Amygdala (tissue), 56 donors: Measurements from ENCODE around the gene NKD1.

ENCODE experiments used
- DNase-seq, 56 donors: peaks; one replicate each; lab custom pipeline; 2025; lab: John Stamatoyannopoulos, UW

NKD1 gene

DNA sequence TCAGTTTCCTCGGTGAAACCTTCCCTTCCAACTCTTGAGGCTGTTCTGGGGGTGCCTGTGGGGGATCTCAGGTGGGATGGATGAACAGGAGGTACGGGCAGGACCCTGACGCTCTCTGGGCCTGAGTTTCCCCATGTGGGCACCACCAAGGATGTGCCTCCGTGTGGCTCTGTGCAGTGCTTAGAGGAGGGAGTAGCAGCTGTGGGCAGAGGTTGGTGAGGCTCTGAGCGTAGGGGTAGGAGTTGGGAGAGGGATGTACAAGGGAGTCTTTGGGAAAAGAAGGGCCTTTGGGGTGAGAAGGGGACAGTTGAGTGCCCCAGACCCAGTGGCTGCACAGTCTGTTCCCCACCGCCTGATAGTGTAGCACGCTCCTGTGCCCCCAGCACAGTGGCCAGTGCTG, 73.8 kb downstream of the NKD1 start:
- DNase-seq, result no peak

DNA sequence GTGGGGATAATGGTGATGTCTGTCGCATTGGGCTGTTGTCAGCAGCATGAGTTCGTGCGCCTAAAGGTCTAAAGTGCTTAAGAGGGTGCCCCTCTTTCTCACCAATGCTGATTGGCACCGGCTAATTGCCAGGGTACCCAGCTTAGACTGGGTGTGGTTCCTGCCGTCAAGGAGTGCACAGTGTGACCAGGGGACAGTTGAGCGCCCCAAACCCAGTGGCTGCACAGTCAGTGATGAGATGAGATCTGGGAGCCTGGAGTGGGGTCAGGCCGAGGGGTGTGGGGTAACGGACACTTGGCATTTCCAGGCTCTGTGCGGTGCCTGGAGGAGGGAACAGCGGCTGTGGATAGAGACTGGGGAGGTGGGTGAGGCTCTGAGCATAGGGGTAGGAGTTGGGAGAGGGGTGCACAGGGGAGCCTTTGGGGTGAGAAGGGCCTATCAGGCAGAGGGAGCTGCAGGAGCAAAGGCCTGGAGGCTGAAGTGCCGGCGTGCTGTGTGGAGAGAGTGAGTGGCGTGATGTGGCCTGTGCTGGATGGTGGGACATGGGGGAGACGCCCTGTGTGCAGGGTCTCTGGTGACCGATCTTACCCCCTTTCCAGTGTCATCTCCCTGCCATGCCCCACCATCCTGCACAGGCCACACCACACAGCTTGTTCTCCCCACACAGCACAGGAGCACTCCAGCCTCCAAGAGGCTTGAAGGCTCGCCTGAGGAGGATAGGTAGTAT, 74.6 kb downstream of the NKD1 start:
- no peak for DNase-seq

DNA sequence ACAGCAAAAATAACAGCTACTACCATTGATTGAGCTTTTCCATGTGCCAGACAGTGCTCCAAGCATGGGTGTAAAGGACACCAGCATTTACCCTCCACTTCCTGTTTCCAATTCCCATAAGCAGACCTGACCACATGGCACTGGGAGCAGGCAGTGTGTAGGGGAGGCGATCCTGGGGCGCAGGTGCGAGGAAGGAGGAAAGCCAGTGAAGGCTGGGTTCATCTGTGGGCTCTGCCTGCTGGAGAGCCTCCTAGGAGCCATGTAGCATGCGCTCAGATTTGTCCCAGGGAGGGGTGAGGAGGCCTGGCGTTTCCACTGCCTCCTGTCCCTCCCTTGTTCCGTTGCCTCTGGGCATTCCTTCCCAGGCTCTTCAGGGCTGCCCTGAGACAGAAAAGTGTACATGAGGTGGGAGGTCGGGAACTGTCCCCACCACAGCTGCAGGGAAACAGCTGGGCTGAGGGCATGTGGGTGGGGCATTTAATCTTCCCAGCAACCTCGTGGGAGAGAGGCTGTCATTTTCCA, 76.3 kb downstream of the NKD1 start:
- DNase-seq, result no peak

DNA sequence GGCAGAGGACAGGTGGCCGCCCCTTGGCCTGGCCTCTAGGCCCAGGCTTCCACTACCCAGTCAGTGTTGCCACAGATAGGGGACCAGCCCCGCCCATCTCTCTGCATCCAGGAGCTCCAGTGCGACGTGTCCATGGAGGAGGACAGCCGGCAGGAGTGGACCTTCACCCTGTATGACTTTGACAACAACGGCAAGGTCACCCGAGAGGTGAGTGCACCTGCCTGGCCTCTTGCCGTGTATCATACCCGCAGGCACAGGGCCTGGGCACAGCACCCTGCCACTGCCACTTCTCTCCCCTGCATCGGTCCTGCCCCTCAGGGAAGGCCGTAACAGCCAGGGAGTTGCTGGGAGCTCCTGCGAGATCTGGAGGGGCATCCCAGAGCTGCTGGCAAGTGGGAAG, 77.2 kb downstream of the NKD1 start:
- no peak for DNase-seq

DNA sequence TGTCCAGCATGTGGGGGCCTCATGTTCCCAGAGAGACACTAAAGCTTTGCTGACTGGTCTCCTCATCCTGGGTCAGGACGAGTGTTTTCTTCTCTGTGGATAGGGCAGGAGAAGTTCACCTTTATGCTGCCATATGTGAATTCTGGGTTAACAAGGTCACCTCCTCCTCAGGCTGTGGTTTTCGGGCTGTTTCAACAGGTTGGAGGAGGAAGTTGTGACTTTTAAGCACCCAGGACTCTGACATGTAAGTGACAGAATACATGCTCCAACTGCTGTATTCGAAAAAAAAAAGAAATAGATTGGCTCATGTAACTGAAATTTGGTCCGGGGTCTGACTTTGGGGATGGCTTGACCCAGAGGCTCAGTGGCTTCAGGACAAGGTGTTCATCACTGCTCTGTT, 78.7 kb downstream of the NKD1 start:
- no peak for DNase-seq

DNA sequence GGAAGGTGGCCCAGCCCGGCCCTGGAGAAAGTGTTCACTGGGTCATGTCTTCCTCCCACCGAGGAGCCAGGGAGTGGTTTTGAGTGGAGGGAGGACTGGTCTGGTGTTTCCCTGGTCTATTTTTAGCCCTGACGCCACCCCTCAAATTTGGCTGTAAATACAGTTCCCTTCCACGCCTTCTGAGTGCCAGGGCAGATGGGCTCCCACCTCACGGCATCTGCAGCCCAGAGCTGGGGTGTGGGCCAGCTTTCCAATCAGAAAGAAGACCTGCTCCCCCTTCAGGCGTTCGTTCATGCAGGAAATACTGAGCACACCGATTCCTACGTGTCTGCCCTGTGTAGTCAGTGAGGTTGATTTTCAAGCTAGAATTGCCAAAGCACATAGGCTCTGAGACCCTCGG, 79.2 kb downstream of the NKD1 start:
- peak in 9 of 56 donors; percentile 5 to 30 (median 19) for DNase-seq

DNA sequence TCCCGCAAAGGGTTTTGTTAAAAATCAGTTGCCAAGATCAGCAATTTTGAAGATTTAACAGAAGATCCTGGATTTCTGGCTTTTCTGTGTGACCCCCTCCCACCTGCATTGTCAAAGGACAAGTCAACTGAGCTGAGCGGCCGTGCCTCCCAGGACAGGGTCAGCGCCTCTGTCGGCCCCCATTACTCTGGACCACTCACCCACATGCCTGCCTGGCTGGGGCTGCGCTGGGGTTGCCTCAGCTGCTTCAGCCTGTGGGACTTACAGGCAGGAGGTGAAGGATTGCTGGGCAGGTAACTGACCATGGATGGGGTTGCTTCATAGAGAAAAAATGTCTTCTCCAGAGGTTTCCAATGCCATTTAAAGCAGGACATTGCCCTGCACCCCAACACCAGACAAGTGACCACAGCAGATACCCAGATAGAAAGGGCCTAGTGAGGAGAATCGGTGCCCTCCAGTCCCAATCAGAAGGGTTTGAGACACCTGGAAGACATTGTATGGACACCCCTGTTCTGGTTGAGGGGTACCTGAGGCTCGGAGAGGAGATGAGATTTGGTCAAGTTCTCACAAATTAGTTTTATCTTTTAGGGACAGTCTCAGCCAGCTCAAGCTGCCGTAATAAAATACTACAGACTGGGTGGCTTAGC, 80.1 kb downstream of the NKD1 start:
- no peak for DNase-seq

DNA sequence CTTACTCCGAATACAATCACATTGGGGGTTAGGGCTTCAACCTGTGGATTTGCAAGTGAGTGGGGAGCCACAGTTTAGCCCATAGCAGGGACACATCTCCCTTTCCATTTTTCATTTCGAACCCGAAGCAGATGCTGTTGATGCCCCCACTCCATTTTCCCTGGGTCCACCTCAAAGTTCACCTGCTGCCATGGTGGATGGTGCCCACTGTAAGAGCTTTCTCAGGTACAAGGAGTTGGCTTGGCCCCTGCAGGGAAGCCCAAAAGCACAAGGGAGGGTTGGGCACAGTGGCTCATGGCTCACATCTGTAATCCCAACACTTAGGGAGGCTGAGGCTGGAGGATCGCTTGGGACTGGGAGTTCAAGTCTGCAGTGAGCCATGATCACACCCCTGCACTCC, 81.1 kb downstream of the NKD1 start:
- no peak for DNase-seq

DNA sequence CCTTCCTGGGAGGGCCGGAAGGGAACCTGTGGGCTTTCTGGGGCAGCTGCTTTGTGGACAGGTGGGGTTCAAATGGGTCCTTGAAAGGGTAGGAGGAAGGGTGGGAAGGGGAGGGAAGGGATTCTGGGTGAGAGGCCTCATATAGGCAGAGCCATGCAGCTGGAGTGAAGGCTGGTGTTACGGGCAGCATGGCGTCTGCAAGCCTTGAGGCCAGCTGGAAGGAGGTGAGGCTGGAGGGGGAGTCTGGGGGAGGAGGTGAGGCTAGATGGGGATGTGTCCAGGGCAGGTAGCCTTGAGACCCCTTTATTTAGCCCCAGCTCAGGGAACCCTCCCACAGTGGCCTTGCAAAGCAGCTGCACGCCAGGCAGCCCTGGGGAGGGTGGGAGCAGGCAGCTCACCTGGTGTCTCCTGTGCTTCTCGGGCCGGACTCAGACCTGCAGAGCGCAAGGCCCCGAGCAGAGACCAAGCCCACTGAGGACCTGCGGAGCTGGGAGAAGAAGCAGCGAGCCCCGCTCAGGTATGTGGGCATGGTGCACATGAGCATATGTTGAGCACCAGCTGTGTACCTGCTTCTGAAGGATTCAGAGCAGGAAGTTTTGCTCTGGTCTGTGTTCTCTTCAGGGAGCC, 82.3 kb downstream of the NKD1 start:
- DNase-seq, result no peak

DNA sequence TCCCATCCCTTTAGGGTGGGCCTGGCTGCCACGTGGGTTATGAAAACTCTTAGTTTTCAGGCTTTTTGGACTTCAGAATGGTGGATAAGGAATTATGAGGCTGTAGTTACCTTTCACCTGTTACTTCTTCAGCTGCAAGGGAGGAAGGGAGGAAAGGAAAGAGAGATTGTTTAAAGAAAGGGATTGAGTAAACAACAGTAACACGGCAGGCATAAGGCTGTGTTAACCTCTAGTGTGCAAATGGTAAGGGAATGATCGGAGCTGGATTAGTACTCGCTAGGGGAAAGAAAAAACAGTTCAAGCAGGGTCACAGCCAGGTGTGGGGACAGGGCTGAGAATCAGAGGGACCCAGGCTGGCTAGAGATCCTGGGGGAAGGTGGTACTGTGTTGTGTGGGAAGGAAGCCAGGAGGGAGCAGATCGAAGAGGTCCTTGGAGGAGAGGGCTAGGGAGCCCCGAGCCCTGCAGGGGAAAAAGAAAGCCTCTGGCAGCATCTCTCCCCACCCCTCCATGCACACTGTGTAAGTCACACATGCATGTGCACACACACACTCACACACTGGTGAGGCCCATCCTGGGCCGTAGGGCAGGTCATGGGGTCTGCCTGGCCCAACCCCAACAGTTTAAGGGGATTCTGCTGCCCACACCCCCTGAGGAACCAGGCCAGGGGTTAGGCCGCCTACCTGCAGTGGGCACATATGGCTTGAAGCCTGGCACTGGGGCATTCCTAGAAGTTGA, 83.2 kb downstream of the NKD1 start:
- DNase-seq, result no peak

DNA sequence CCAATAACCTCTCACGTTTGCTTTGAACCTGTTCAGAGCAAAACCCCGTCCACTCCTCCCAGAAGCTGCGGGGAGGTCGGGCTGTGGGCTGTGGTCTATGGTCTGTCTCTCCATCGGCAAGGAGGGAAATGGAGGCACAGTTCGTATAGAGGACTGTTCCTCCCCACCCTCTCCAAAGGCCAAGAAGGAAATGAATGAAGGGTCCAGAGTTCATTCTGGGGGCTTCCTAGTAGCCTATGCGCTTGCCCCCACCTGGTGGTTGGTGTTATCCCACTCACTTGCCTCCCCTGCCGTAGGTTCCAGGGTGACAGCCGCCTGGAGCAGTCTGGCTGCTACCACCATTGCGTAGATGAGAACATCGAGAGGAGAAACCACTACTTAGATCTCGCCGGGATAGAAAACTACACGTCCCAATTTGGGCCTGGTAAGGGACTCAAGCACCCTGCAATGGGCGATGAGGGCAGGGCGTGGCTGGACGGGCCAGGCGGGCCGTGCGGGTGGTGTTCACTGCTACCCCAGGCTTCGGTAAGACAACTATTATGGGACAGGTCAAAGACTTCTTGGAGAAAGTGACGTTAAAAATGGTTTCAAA, 83.9 kb downstream of the NKD1 start:
- no peak for DNase-seq

DNA sequence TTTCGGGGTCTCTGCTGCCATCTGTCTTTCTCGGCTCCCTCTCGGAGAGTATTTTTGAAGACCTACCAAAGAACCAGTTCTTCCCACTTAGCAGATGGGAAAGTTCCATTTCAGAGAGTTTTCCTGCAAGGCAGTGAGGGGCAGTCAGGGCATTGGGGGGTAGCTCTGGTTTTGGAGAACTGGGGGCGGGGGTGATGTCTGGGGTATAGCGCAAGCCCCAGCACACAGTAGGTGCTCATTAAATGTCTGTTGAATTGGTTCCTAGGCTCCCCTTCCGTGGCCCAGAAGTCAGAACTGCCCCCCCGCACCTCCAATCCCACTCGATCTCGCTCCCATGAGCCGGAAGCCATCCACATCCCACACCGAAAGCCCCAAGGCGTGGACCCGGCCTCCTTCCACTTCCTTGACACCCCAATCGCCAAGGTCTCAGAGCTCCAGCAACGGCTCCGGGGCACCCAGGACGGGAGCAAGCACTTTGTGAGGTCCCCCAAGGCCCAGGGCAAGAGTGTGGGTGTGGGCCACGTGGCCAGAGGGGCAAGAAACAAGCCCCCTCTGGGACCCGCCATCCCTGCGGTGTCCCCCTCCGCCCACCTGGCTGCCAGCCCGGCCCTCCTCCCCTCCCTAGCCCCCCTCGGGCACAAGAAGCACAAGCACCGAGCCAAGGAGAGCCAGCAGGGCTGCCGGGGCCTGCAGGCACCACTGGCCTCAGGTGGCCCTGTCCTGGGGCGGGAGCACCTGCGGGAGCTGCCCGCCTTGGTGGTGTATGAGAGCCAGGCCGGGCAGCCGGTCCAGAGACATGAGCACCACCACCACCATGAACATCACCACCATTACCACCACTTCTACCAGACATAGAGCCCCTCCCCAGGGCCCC, 85.0 kb downstream of the NKD1 start:
- no peak for DNase-seq

DNA sequence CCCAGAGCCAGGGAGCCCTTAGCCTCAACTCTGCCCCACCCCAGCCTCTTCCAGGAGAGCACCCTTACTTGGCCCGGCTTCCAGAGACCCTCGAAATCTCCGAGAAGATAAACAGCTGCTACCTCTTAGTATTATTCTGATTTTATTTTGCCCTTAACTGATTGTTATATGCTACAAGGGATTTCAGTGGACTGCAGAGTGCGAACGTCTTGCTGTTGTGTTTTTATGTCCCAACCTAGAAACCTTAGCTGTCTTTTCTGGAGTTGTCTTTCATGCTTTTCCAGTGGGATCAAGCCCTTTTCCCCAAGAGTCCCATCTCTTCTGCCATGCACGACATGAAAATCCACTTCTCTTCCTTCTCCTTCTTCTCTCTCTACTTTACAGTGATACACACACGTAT, 85.9 kb downstream of the NKD1 start:
- DNase-seq, result no peak

DNA sequence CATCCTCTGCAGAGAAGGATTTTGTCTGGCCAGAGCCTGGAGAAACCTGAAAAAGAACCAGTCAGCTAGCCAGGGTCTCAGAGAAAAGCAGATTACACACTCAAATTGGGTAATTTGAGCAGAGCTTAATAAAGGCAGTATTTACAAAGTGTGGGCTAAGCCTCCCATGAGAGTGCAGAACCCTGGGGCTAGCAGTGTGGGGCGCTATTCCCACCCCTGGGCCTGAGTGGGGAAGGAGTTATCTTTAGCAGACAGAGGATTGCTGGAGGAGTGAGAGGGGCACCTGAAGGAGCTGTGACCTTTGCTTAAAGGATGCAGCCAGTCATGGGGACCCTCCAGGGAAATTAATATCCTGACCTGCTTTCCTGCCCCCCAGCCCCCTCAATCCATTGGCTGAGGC, 86.8 kb downstream of the NKD1 start:
- no peak for DNase-seq

DNA sequence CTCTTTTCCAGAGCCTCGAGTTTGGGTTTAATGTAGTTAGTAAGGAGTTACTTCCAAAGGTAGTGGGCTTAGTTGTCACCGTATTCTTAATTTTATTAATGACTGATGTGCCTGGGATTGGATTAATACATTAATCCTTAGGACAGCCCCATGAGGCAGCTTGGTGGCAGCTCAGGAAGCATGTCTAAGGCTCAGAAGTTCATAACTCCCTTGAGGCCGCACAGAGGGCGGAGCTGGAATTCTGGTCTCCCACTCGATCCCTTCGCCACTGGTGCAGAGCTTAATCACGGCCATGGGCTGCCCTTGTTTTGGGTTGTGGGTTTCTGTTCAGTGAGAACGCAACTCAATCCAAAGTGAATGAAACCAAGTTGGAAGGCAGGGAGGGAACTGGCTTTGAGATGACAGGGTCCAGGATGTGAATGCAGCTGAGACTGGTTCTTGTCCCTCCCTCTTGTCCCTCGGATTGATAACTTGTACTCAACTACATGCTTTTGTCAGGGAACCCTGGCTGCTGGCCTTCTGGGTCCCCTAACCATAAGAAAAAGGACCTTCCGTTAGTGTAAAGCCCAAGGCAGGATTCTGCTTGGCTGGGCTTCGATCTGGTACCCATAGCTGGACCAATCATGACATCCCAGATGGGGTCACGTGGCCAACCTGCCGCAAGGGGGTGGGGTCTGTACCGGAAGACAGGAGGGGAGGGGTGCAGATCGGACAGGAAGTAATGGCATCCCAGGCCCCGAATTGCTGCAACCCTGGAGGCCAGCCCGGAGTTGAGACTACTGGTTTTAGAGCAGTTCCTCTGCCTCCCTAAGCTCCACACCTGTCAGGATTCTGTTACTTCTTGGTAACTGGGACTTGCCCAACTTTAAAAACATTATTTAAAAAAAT, 87.6 kb downstream of the NKD1 start:
- no peak for DNase-seq

DNA sequence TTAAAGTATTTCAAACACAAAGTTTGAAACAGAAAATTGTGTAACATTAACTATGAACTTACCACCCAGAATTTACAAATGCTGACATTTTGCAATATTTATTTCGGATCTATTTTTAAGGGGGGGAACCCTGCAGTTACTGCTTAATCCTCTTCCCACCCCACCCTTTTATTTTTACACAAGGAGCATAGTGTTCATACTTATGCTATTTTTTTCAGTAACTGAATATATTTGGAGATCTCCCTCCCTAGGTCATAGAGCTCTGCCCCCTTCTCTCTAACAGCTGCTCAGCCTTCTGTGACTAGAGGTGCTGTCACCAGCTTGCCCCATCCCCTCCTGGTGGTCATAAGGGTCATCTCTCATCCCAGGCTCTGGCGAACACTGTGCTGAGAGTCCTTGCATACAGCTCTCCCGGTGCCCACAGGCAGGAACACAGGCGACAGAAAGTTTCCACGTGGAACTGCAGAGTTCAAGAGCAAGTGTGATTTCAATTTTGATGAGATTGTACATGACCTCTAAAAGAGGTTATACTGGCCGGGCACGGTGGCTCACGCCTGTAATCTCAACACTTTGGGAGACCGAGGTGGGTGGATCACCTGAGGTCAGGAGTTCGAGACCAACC, 88.7 kb downstream of the NKD1 start:
- no peak for DNase-seq

DNA sequence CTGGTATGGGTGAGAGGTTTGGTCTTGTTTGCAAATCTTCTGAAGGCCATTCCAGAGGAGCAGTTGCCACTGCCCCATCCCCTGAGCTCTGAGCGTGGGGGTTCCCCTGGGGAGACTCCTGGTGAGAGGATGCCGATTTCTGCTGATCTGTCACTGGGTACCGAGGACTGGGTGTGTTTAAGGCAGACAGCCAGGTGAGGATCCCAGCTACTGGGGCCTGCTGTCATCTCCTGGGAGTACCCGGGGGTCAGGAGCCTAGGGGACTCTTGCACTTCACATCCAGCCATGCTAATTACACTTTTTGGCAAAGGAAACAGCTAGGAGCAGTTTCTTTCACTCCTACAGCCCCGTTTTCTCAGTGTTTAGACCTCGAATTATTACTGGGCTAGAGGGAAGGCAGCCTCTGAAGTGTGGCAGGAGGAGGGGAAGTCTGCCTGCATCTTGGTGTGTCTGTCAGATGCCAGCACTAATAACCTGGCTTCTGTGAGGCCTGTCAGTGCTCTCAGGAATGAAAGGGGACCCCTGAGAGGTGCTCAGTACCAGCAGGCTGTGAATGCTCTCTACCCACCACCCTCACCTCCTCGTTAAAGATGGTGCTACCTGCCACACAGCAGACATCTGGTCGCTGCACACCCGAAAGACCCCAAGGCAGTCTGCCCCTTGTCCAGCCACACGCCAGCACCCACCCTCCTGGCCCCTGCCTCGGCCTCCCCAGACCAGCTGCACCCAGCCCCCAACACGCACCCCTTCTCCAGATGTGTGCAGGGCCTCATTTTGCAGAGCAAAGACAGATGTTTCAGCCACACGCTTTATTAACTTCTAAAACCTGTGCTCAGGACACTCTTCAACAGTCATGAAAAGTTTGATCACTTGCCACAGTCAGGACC, 89.8 kb downstream of the NKD1 start:
- DNase-seq, result no peak
